Nephron (organoid): Measurements from ENCODE around the gene GATC.

Source experiments
- H3K27ac Mint-ChIP-seq, 3 experiments: 2 replicates each; pipeline ENCODE4 v1.8.0; 2020; ENCODE audit warnings: mixed read lengths in 3 of 3, mild to moderate bottlenecking in 2 of 3, moderate library complexity in 1 of 3
- H3K27me3 Mint-ChIP-seq: 2 replicates; pipeline ENCODE4 v1.8.0; 2021; ENCODE audit warnings: low read depth, mild to moderate bottlenecking, moderate library complexity, mixed read lengths
- H3K36me3 Mint-ChIP-seq: 2 replicates; pipeline ENCODE4 v1.8.0; 2020; ENCODE audit warnings: low read depth, mixed read lengths
- H3K4me1 Mint-ChIP-seq: 2 replicates; pipeline ENCODE4 v1.8.0; 2020; ENCODE audit warnings: mixed read lengths
- H3K4me3 Mint-ChIP-seq, 3 experiments: 2 replicates each; pipeline ENCODE4 v1.8.0; 2020; ENCODE audit warnings: mild to moderate bottlenecking in 3 of 3, mixed read lengths in 3 of 3, moderate library complexity in 2 of 3
- H3K9me3 Mint-ChIP-seq: 2 replicates; pipeline ENCODE4 v1.8.0; 2020; ENCODE audit warnings: mixed read lengths
- CTCF ChIP-seq, 3 experiments: fragments of 200-600 bp; sonication (generic); IDR thresholded peaks; one replicate each; pipeline ENCODE4 v1.5.0; 2021; ENCODE audit warnings: antibody characterized with exemption in 3 of 3; ENCODE audit not compliant: unreplicated experiment in 3 of 3

GATC gene

DNA sequence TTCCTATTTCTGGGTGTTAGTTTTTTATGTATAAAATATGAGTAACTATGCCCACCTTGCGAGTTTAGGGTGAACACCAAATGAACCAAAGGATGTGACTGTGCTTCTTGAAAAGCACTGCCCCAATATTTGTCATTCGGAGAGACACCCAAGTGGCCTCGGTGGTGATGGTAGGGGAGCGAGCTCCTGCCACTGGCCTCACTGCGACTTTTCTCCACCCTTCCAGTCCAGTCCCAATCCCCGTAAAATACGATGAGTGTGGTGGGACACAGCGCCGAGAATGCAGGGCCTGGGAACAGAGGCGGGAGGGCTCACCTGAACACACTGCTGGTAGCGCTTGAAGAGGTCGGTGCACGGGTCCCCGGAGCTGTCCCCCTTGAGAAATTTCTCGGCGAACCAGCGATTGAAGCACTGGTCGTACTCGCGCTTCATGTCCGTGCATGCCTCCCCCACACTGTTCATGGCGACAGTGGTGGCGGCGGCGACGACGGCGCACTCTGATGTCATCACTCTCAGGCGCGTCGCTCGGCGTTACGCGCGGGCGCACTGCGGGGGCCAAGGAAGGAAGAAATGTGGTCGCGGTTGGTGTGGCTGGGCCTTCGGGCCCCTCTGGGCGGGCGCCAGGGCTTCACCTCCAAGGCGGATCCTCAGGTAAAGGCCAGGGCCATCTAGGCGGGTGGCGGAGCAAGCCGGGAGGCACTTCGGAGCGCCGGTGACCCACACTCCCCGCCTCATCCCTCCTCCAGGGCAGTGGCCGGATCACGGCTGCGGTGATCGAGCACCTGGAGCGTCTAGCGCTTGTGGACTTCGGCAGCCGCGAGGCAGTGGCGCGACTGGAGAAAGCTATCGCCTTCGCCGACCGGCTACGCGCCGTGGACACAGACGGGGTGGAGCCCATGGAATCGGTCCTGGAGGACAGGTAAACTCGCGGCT, at the start of gene GATC, which contains the start of gene TRIAP1:
Gene GATC (plus strand): TSS at position 534 of the 933 bp plus-strand sequence. CDS start 37 bp downstream, at position 571.
Gene TRIAP1 (minus strand): TSS at position 474 of the 933 bp plus-strand sequence. CDS start 12 bp downstream, at position 462.
- peak within 1 kb of the TSS; percentile 87 to 96 (median 95) for H3K27ac Mint-ChIP-seq
- no peak for TF ChIP-seq CTCF (IDR thresholded peaks at IDR 0.05; ENCODE audit: unreplicated experiment in 3 of 3)
- H3K27me3 Mint-ChIP-seq = no peaks in the 10 kb centered on the region
- H3K9me3 Mint-ChIP-seq = no peaks in the 10 kb centered on the region
- peaks cover 32% of the 10 kb centered on the region for H3K36me3 Mint-ChIP-seq
- peaks cover 19% of the 10 kb centered on the region for H3K4me1 Mint-ChIP-seq
- H3K4me3 Mint-ChIP-seq = peak within 1 kb of the TSS; percentile 95 to 99 (median 97)

GRCh38 chr12:120397824-120398540, 48.3 kb upstream of the GATC start:
- no peaks in the 10 kb centered on the region for H3K9me3 Mint-ChIP-seq
- H3K27ac Mint-ChIP-seq = peak overlapping the region in 1 of 3 experiments; percentile 23
- peaks cover 9% of the 10 kb centered on the region for H3K4me1 Mint-ChIP-seq
- no peak overlapping the region for H3K4me3 Mint-ChIP-seq
- peaks cover 20% of the 10 kb centered on the region for H3K27me3 Mint-ChIP-seq
- no peaks in the 10 kb centered on the region for H3K36me3 Mint-ChIP-seq
- no peak for TF ChIP-seq CTCF (IDR thresholded peaks at IDR 0.05; ENCODE audit: unreplicated experiment in 3 of 3)

DNA sequence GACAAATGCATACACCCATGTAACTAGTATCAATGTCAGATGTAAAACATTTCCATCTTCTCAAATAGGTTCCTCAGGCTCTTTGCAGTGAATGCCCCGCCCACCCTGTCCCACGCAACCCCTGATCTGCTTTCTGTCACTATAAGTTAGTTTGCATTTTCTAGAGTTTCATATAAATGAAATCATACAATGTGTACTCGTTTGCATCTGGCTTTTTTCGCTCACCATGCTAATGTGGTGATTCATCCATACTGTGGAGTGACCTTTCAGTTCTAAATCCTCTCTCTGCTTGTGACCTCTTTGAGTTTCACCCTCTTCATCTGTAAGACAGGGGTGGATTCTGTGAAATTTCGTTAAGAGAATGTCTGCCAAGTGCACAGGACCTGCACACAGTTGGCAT, 46.7 kb upstream of the GATC start:
- Mint-ChIP-seq H3K36me3 (no peaks in the 10 kb centered on the region), H3K4me1 (peaks cover 9% of the 10 kb centered on the region), H3K9me3 (no peaks in the 10 kb centered on the region), H3K4me3 (no peak overlapping the region), H3K27ac (no peak overlapping the region), H3K27me3 (peaks cover 12% of the 10 kb centered on the region)
- no peak for TF ChIP-seq CTCF (IDR thresholded peaks at IDR 0.05; ENCODE audit: unreplicated experiment in 3 of 3)

DNA sequence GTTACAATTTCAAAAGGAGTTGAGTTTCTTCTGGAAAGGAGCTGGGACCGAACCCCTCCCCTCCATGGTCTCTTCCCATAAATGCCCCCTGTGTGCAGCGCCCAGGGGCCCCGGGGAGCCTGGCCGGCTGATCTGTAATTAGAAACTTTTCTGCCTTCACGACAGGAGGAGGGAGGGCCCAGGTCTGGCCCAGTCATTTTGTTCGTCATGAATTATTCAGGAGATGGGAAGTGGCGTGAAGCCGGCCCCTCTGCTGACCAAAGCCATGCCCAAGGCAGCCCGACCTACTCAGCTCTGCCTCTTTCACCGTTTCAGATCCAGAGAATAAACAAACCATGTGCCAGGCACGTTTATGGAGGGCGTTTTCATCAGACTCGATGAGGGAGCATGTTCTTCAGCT, 44.0 kb upstream of the GATC start:
- Mint-ChIP-seq H3K9me3 (no peaks in the 10 kb centered on the region), H3K36me3 (no peaks in the 10 kb centered on the region), H3K4me3 (peak overlapping the region in 2 of 3 experiments; percentile 24 to 25), H3K4me1 (peaks cover 9% of the 10 kb centered on the region), H3K27ac (peak overlapping the region; percentile 74 to 95 (median 90)), H3K27me3 (no peaks in the 10 kb centered on the region)
- TF ChIP-seq CTCF (IDR thresholded peaks at IDR 0.05; ENCODE audit: unreplicated experiment in 3 of 3) = no peak

- Mint-ChIP-seq H3K9me3 (no peaks in the 10 kb centered on the region), H3K27me3 (no peaks in the 10 kb centered on the region), H3K4me1 (peaks cover 9% of the 10 kb centered on the region), H3K36me3 (no peaks in the 10 kb centered on the region), H3K4me3 (no peak overlapping the region), H3K27ac (peak overlapping the region in 1 of 3 experiments; percentile 52)
- TF ChIP-seq CTCF (IDR thresholded peaks at IDR 0.05; ENCODE audit: unreplicated experiment in 3 of 3) = no peak
Measured at GRCh38 chr12:120403869-120404268, 42.4 kb upstream of the GATC start.
